ENCODE results near the gene NCBP3.
A peak's percentile ranks its signal among the peaks of the same experiment; 100 is the strongest.
"Not testable (repeated sequence)": the region's sequence is repeated elsewhere in the genome, so short reads cannot be mapped to it uniquely, and the experiment has no call there.

The NCBP3 gene

DNA sequence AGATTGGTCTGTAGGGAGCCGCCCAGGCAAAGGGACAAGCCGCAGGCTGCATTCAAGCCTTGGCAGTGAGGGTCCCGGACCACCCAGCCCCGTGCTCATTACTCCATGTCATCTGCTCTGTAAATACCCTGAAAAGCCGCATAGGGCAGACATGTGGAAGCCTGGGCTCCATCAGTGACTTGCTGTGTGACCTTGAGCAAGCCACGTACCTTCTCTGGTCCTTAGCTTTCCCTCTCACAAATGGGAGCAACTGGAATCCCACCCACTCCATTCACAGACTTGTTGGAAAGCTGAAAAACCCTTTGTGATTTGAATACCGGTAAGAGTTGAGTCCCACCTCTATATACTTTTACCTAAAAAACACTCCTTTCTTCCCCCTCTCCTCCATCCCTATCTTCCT, 34.9 kb upstream of the NCBP3 start:
- DNase-seq = no peak

DNA sequence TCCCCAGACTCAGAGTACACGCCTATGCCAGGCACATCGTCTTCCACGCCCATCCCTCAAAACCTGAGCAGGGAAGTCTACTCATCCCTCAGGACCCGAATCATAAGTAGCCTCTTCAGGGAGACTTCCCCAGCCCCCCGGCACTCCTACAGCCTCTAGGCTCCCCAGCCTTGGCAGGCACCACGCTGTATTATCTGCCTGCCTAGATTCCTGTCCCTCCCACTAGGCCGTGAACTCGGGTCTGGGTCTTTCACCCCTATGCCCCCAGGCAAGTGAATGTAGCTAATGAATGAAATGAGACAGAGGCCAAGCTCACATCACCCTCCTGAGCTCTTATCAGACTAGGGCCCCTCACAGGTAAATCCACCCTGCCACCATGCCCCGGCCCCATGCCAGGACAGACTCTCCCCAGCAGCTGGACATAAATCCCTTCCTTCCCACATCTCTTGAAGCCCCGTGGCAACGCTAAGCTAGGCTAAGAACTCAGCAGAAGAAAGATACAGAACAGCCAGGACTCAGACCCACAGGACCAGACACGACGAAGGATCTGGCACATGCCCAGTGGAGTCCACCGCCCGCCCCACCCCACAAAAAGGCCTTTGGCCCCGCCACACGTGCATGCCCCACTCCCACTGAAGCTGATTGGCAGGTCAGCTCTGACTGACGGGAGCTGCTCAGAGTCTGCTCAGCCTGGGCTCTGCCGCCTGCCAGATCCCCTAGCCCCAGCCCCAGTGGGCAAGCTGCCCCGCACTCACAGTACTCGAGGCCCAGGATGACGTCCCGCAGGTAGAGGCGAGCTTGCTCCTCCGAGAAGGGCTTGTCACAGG, 33.8 kb upstream of the NCBP3 start:
- DNase-seq = no peak

DNA sequence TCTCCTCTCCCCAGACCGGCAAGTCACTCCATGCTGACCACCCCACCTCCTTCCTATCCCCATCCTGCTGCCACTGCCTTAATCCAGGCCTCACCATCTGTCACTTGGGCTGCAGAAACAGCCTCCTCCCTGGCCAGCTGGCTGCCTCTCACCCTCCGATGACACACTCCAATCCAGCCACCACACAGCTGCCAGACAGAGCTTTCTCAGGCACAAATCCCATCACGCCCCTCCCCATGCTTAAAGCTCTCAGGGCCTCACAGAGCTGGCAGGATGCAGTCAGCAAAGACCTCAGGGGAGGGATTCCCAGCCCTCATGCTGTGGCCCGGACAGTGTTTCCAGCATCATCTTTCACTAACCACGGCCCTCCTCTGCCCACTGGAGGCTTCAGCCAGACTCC, 33.1 kb upstream of the NCBP3 start:
- DNase-seq = peak; percentile 80

DNA sequence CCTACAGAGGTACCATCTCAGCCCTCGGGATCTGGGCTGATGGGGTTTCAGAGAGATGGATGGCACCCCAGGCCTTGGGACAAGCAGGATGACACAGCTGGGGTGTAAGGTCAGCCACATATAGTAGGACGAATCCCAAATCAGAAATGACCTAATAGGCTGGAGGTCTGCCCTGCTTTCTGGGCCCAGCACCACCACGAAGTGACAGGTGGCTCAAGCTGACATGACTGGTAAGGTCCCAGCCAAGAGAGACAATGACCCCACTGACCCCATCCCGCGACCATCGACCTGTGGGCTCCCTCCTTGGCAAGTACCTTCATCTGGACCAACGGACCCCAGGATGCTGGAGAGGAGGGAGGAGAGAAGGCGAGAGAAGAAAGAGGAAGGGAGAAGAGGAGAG, 31.2 kb upstream of the NCBP3 start:
- DNase-seq = no peak

DNA sequence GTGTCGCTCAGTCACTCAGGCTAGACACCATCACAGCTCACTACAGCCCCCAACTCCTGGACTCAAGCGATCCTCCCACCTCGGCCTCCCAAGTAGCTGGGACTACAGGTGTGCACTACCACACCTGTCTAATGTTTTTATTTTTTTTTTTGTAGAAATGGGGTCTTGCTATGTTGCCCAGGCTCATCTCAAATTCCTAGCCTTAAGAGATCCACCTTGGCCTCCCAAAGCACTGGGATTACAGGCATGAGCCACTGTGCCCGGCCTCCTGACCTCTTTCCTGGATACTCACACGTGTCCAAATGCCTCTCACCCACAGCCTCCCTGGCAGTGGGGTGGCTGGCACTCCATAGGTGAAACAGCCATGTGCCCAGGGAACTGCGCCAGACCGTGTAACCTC, 29.3 kb upstream of the NCBP3 start:
- DNase-seq = no peak

DNA sequence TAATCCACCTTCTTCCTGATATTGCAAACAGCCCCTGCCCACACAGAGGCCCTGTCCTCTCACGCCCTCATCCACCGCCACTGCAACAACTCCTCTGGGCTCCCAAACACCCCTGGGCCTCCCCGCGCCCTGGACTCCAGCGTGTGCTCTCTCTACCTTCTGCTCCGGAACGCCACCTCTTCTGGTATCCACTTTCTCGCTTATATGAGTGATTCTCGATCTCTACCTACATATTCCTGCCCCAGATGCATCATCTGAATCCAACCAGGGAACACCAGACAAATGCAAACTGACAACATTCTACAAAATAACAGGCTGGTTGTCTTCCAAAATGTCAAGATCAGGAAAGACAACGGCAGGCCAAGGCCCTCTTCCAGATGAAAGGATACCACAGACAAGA, 27.8 kb upstream of the NCBP3 start:
- DNase-seq = no peak

DNA sequence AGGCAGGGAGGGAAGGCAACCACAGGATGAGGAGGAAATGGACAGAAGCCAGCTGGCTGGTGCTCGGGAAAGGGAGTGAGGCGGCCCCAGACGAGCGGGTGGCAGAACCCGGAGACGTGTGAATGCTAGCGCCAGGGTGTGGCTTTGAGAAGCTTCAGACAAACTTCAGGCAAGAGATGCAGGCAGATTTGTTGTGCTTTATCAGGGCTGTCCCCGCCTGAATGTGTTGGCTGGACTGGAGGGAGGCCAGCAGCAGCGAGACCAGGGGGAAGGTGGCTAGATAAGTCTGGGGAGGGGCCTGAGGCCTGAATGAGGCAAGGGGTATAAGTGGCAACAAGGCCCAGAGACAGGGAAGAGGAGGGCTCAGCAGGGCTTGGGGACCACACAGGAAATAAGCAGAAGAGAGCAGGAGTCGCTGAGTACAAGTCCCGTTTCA, 24.8 kb upstream of the NCBP3 start:
- DNase-seq = no peak

DNA sequence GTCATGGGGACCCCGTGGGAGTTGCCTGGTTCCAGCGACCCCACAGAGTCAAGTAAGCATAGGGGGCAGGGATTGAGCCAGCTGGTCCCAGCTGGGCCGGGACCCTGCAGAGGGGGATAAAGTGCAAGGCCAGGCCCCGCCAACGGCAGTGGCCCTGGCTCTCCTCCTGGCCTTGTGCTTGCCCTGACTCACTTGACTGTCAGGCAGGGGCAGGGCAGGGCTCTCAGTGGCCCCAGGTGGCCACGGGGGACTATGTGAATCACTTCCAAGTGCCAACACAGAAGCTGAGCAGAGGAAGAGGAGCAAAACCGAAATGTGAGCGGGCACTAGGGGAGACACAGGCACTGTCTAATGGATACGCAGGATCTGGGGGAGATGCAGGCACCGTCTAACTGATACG, 21.6 kb upstream of the NCBP3 start:
- DNase-seq = no peak

DNA sequence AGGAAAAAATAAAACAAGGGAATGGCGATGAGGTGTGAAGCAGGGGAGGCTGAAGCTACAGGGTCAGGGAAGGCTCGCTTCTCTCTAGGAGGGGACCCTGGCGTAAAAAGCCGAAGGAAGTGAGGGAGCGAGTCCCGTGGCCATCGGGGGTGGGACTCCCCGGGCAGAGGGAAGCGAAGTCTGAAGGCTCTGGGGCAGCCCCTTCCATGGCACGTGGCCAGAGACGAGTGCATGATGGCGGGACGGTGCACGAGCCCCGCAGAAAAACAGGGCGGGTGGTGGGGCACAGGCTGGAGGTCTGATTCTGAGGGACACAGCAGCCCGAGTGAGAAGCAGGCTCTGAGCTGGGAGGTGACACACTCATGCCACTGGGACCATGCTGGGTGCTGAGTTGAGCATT, 21.1 kb upstream of the NCBP3 start:
- DNase-seq = no peak

DNA sequence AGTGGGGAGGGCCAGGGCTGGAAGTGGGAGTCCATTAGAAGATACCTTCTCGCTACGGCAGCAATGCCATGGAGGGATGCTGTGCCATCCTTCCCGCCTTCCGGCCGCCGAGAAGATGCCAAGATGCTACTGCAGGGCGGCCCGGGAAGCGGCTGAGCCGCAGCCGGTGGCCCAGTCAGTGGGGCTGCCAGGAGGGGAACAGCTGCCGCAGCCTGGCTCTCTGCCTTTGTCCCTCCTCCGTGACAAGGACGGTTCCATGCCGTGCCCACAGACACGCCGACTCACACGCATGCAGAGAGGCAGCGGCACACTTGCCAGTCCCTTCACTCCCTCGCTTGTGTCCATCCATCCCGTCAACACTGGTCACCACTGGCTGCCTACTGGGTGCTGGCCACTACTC, 20.2 kb upstream of the NCBP3 start:
- DNase-seq = no peak

DNA sequence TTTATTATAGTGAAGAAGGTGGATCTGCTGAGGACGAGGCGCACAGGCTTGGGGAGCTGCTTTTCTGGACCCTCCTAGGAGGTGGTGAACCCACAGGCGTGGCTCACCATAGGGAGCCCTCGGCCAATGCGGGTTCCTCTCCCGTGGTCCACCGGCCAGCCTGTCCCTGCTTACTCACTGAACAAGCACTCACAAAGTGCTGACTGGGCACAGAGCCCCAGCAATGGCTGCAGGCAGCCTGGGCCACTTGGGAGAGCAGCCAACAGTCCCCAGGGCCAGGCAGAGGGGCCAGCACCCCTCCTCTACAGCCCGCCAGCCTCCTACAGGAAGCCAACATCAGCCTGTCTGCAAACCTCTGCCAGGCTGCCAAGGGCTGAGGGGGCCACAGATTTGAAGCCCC, 19.1 kb upstream of the NCBP3 start:
- no peak for DNase-seq

DNA sequence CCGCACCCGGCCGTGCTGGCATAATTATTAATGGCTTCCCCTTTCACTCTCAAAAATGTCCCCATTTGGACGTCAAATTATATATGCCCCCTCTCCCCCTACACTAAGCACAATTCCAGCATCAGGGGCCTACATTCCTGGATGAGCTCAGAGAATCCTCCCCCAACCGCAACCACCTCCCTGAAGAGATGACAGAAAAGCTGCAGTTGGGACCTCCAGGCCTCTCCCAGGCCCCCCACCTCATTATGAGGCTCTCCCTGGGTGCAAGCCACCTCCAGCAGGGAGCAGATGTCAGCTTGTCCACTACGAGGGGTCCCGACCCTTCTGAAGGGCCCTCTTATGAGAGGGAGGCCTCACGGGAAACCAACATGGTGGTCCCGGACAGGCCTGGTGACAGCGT, 18.5 kb upstream of the NCBP3 start:
- DNase-seq = no peak

DNA sequence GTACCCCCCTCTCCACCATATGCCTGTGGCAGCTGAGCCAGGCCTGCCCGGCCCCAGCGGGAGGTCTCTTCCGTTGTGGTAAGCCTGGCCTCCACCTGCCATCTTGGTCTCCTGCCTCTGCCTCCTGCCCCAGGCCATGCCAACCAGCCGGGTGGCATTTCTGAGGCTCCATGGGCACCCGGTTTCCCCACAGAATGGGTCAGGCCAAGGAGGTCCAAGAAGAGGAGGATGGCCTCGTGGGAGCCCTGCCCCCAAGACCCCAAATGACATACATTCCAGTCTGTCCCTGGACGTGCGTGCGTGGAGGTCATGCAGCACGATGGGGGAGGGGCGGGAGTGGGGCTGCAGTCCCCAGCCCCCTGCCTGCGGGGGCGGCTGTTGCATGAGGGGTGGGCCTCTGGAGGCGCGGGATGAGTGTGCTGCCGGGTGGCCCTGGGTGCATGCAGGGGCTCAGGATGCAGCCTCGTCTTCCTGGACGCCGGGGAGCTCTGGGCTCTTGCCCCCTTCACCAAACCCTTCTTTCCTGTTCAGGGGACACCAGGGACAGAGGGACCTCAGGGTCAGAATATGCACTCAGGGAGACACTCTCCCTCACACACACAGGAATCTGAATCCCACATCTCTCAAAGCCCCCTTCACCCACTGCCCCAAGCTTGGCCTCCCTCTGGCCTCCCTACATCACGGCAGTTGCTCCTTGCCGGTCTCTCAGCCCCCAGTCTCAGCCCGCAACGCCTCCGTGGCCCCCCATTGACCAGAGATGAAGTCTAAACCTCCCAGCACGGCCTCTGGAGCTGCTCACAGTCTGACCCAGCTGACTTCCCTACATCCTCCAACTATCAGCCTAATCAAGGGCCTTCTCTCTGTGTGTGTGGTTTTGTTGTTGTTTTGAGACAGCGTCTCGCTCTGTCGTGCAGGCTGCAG, 16.0 kb upstream of the NCBP3 start:
- DNase-seq = no peak

DNA sequence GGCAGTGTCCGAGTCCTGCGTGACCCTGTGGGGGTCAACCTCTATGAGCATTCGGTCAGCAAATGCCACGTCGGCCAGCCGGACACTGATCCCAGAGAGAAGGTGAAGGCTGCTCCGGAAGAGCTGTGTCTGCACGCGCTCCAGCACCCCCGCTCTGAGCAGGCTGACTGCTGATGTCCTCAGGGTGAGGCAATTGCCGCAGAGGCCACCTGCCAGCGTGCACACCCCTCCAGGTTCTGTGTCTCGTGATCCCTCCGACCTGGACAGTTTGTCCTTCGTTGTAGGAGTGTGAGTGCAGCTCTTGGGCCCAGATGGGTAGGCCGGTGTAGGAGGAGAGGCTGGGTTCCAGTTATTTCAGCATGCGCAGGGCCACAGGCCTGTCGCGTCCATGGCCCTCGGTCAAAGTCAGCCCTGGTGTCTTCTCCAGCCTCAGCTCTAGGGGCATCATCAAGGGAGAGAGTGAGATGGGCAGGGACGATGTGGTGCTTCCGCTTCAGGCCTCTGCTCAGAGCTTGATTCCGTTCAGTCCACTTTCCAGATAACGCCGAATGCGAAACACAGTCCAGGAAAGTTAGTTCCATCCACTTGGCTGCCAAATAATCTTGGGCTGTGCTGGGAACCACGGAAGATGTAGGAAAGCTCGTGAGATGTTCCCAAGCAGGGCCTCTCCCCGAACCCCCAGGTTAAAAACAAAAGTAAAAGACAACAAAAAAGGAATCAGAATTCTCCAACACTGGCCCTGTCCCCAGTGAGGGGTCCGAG, 15.1 kb upstream of the NCBP3 start:
- no peak for DNase-seq

DNA sequence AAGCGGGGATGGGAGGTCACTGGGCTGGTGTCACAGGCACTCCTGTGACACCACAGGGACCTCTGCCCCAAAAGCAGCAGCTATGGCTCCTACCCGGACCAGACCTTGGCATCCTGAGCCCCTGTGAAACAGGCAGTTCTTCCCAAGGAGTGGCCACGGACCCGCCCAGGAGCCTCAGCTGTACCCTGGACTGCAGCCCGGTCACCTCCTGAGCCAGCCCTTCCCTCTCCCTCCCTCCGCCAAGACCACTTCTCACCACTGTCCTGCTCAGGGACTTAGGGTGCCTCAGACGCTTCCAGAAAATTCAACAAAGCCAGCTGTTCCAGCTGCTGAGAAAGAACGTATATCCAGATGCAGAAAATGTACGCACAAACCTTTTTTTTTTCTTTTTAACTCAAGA, 13.9 kb upstream of the NCBP3 start:
- DNase-seq = no peak

DNA sequence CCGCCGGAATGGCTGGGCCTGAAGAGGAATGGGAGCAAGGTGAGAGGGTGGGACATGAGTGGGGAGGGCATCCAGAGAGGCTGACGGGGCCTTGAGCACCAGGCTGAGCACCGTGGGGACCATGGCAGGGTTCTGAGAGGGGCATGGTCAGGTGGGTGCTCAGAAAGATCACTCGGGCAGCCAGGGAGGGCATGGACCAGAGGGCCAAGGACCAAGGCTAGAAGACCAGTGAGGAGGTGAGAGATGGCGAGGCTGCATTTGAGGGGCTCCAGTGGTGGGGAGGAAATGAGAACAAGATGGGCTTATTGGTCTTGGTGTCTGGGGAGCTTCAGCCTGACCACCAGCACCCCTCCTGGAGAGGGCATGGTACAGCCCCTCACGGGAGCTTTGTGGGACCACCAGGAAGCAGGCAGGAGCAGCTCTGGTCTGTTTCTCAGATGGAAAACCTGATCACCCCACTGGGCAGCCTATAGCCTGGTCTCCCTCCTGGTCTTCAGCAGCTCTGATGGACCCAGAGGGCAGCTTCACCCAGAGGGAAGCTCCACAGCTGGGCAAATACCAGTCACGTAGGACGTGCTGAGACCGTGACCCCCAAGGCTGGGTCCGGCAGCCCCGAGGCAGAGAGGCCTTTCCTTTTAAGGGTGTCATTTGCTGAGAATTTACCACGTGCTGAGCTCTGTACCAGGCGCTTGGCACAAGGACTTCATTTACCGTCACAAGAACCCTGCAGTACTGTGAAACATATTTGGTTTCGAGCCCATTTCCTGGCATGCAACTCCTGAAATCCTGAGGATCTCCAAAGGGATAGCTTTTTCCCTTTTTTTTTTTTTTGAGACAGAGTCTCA, 11.4 kb upstream of the NCBP3 start:
- DNase-seq = no peak

DNA sequence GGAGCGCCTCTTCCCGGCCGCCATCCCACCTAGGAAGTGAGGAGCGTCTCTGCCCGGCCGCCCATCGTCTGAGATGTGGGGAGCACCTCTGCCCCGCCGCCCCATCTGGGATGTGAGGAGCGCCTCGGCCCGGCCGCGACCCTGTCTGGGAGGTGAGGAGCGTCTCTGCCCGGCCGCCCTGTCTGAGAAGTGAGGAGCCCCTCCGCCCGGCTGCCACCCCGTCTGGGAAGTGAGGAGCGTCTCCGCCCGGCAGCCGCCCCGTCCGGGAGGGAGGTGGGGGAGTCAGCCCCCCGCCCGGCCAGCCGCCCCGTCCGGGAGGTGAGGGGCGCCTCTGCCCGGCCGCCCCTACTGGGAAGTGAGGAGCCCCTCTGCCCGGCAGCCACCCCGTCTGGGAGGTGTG, 8.2 kb upstream of the NCBP3 start:
- DNase-seq = not testable (repeated sequence)

DNA sequence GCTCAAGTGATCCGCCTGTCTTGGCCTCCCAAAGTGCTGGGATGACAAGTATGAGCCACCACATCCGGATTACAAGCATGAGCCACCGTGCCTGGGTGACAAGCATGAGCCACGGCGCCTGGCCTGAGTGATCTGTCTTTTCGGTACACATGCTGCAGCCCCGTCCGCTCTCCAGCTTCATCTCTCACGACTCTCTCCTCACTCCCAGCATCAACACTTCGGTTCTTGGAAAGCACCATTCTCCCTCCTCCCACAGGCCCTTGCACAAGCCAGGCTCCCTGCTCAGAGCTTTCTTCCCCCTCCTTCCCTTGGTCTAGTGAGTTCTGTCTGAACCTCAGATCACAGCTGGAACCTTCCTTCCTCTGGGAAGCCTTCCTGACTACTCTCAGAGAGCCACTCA, 6.5 kb upstream of the NCBP3 start:
- DNase-seq = no peak

DNA sequence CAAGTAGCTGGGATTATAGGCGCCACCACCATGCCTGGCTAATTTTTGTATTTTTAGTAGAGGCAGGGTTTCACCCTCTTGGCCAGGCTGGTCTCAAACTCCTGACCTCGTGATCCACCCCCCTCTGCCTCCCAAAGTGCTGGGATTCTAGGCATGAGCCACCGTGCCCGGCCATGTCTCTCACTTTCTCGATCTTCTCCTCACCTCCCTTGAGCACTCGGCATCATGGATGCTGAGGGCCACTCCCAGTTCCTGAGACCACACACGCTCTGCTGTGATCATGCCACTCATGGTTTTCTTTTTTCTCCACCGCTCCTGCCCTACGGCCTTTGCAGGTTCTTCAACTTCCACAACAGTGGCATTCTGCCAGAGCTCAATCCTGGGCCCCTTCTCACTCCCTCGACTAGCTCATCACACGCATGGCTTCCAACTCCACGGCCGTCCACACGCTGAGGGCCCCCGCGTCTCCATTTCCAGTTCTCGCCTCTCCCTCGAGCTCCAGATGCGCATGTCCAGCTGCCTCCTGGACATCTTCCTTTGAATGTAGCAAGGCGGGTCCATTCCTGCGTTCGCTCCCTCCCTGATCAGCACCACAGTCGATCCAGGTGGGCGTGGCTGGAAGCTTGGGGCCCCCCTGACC, 5.5 kb upstream of the NCBP3 start:
- DNase-seq = no peak

DNA sequence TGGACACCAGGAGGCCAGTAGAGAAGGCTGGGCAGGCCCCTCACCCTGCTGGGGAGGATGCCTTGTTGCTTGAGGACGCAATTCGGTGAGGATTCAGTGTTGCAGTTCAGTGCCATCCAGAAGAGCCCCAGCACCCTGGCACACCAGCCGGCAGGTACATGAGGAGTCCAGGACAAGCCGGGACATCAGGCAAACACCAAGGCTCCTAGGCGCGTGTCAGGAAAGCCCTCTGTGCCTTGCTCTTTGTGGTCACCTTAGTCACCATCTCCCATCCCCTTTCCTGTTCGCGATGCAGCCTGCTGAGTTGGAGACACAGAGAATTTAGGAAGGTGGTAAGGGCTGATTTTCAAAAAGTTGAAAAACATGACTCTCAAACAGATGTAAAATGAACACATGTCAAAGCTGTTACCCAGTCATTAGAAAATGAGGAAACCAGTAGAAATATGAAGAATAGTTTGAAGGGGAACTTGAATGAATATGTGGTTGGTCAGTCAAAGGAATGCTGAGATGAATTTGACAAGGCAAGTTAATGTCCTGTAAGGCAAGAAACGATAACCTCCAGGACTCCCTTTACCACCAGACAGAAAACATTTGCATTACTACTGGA, 2.3 kb upstream of the NCBP3 start:
- no peak for DNase-seq

DNA sequence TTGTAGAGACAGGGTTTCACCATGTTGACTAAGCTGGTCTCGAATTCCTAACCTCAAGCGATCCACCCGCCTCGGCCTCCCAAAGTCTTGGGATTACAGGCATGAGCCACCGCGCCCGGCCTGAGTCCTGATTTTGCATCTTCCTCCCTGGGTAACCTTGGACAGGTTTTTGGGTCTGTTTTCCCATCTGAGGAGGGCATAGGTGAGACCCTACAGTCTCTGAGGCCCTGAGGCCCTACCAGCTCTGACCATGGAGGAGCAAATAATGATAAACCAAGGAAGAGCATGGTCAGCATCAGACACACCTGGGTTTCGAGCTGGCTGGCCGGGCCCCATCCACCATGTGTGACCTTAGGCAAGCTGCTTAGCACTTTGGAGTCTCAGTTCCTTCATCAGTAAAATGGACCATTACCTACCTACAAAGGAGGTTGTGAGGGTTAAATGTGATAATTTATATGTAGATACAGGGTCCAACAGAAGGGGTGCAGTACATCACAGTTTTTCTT, 1.2 kb upstream of the NCBP3 start:
- no peak for DNase-seq
